ENCODE measurements around the gene SNTA1.
A peak's percentile ranks its signal among the peaks of the same experiment; 100 is the strongest.
"Not testable (repeated sequence)": the region's sequence is repeated elsewhere in the genome, so short reads cannot be mapped to it uniquely, and the experiment has no call there.

SNTA1 gene

GRCh38 chr20:33465481-33466302, 22.1 kb upstream of the SNTA1 start:
- no peak for DNase-seq

GRCh38 chr20:33464759-33465158, 21.2 kb upstream of the SNTA1 start:
- not testable (repeated sequence) for DNase-seq

- no peak for DNase-seq
These were observed 20.0 kb upstream of the SNTA1 start for GRCh38 chr20:33463332-33464101.

- no peak for DNase-seq
These were observed 17.1 kb upstream of the SNTA1 start for GRCh38 chr20:33460711-33461110.

- DNase-seq: no peak
These were observed 16.0 kb upstream of the SNTA1 start for GRCh38 chr20:33459599-33459998.

- DNase-seq: peak; percentile 72 to 84
These were observed 13.5 kb upstream of the SNTA1 start for GRCh38 chr20:33456916-33457642.

GRCh38 chr20:33450867-33451266, 7.3 kb upstream of the SNTA1 start:
- DNase-seq: no peak

GRCh38 chr20:33445881-33446625, 2.5 kb upstream of the SNTA1 start:
- no peak for DNase-seq

- DNase-seq: peak; percentile 8 to 28
These were observed 1.4 kb upstream of the SNTA1 start for GRCh38 chr20:33444797-33445560.

- peak in 1 of 2 donors; percentile 21 for DNase-seq
These were observed 504 bp downstream of the SNTA1 start for GRCh38 chr20:33443006-33443511.

- DNase-seq: no peak
These were observed 1.2 kb downstream of the SNTA1 start for GRCh38 chr20:33442136-33443005.

- no peak for DNase-seq
These were observed 2.2 kb downstream of the SNTA1 start for GRCh38 chr20:33441142-33441955.

- not testable (repeated sequence) for DNase-seq
These were observed 3.0 kb downstream of the SNTA1 start for GRCh38 chr20:33440562-33440961.

GRCh38 chr20:33438481-33438880, 5.1 kb downstream of the SNTA1 start:
- no peak for DNase-seq

- DNase-seq: no peak
These were observed 6.2 kb downstream of the SNTA1 start for GRCh38 chr20:33437141-33437911.

GRCh38 chr20:33434434-33434833, 9.1 kb downstream of the SNTA1 start:
- DNase-seq: no peak

- DNase-seq: no peak
These were observed 9.9 kb downstream of the SNTA1 start for GRCh38 chr20:33433465-33434234.

GRCh38 chr20:33431797-33432381, 11.7 kb downstream of the SNTA1 start:
- DNase-seq: no peak
